Body of pancreas (tissue), 4 donors: ENCODE results near the gene ALDH1A3. TPM values are rescaled to one million over a fixed set of nuclear protein-coding genes. Genes with fewer than 3 reads are reported as not detected.

Experiments
- ATAC-seq: fragments of 150-250 bp; one replicate; pipeline ENCODE4 v1.9.1; 2016
- DNase-seq, 4 donors: peaks; one replicate each; pipeline ENCODE4 v3.0.0-alpha.2; 2019
- H3K27ac ChIP-seq, 4 donors: fragments of 200-600 bp; sonication (generic); 1 replicate in 3 of 4; 2 replicates in 1 of 4; pipeline versions ENCODE4 v1.5.1 to v1.6.1; 2016 to 2019; ENCODE audit warnings: mild to moderate bottlenecking in 1 of 4, mixed read lengths in 1 of 4, moderate library complexity in 1 of 4
- H3K27me3 ChIP-seq, 2 donors: fragments of 200-600 bp; sonication (generic); one replicate each; pipeline ENCODE4 v1.6.0; 2016; ENCODE audit warnings: mild to moderate bottlenecking in 1 of 2
- H3K36me3 ChIP-seq, 2 donors: fragments of 200-600 bp; sonication (generic); replicated peaks in 1 of 2; 2 replicates each; pipeline ENCODE4 v1.5.1; 2016; ENCODE audit warnings: low read depth in 2 of 2; ENCODE audit not compliant: insufficient read depth in 1 of 2
- H3K4me1 ChIP-seq: fragments of 200-600 bp; sonication (generic); one replicate; pipeline ENCODE4 v1.6.0; 2016
- H3K4me3 ChIP-seq, 2 donors: fragments of 200-600 bp; sonication (generic); 1 replicate in 1 of 2; 2 replicates in 1 of 2; pipeline ENCODE4 v1.5.1; 2016 to 2019
- H3K9me3 ChIP-seq, 3 donors: fragments of 200-600 bp; sonication (generic); 1 replicate in 2 of 3; 2 replicates in 1 of 3; pipeline ENCODE4 v1.5.1; 2016
- CTCF ChIP-seq, 7 experiments: fragments of 450-650 bp in 4 of 7; fragments of 200-600 bp in 3 of 7; sonication (generic) in 3 of 7; IDR thresholded peaks; one replicate each; pipeline ENCODE4 v1.5.1; 2016 to 2019; ENCODE audit warnings: antibody characterized with exemption in 7 of 7
- POLR2A ChIP-seq, 3 donors: fragments of 450-650 bp; IDR thresholded peaks; one replicate each; pipeline ENCODE4 v1.6.1; 2016; ENCODE audit warnings: antibody characterized with exemption in 3 of 3, mild to moderate bottlenecking in 2 of 3
- WGBS, 2 donors: methylation state at CpG; one replicate each; pipeline ENCODE4 v1.1.5; 2017; 5-methylcytosine and 5-hydroxymethylcytosine counted together
- intact Hi-C: fragments of 100-400 bp; cut with DNase I; formaldehyde crosslinking; loops from one replicate; pipeline ENCODE4 v1.15.1; 2023
- total RNA-seq, 2 donors: library from RNA; depleted of rRNA; stranded (reverse); fragments of >200 nt; gene quantifications; one replicate each; pipeline ENCODE4 v1.1.0, GENCODE V29; 2016

Gene ALDH1A3
- total RNA-seq, 2 donors from 2014 or later = 19.5 to 33.9 TPM

GRCh38 chr15:100885116-100885515 lies 5.5 kb downstream of the ALDH1A3 start:
- DNase-seq = no peak
- no peak overlapping the region for H3K27ac ChIP-seq
- H3K9me3 ChIP-seq = no peaks in the 10 kb centered on the region
- WGBS, 2 donors = 33 to 34% methylated on average over 8 of the region's 8 CpGs
- no peak overlapping the region for H3K4me3 ChIP-seq
- no peaks in the 10 kb centered on the region for H3K27me3 ChIP-seq
- intact Hi-C loops = no loop called here
- no peaks in the 10 kb centered on the region for H3K36me3 ChIP-seq
- TF ChIP-seq POLR2A (IDR thresholded peaks at IDR 0.05) (no peak), CTCF (IDR thresholded peaks at IDR 0.05) (no peak)
- peaks cover 18% of the 10 kb centered on the region for H3K4me1 ChIP-seq
- no peak for ATAC-seq

- no peak for DNase-seq
- H3K4me3 ChIP-seq = no peak overlapping the region
- H3K9me3 ChIP-seq = no peaks in the 10 kb centered on the region
- intact Hi-C loops = no loop called here
- no peaks in the 10 kb centered on the region for H3K27me3 ChIP-seq
- 75 to 85% methylated on average over 7 of the region's 7 CpGs for WGBS, 2 donors
- no peak for TF ChIP-seq POLR2A (IDR thresholded peaks at IDR 0.05)
- no peak for TF ChIP-seq CTCF (IDR thresholded peaks at IDR 0.05)
- no peak overlapping the region for H3K27ac ChIP-seq
- H3K4me1 ChIP-seq = peaks cover 11% of the 10 kb centered on the region
- no peak for ATAC-seq
- H3K36me3 ChIP-seq = no peaks in the 10 kb centered on the region
Observed at GRCh38 chr15:100885811-100886210, 6.2 kb downstream of the ALDH1A3 start.

GRCh38 chr15:100887211-100887913 lies 7.7 kb downstream of the ALDH1A3 start:
- TF ChIP-seq POLR2A (IDR thresholded peaks at IDR 0.05) (no peak), CTCF (IDR thresholded peaks at IDR 0.05) (no peak)
- ATAC-seq (no peak), DNase-seq (no peak)
- Histone ChIP-seq H3K36me3 (no peaks in the 10 kb centered on the region), H3K27ac (no peak overlapping the region), H3K4me1 (peaks cover 11% of the 10 kb centered on the region), H3K9me3 (no peaks in the 10 kb centered on the region), H3K4me3 (no peak overlapping the region), H3K27me3 (no peaks in the 10 kb centered on the region)
- intact Hi-C loops = no loop called here
- 75 to 77% methylated on average over 17 to 21 of the region's 22 CpGs for WGBS, 2 donors

GRCh38 chr15:100889385-100890050 lies 9.9 kb downstream of the ALDH1A3 start:
- Histone ChIP-seq H3K9me3 (no peaks in the 10 kb centered on the region), H3K27me3 (no peaks in the 10 kb centered on the region), H3K4me3 (no peak overlapping the region), H3K36me3 (no peaks in the 10 kb centered on the region), H3K27ac (peak overlapping the region in 2 of 4 donors; percentile 38 to 63), H3K4me1 (peaks cover 11% of the 10 kb centered on the region)
- 37 to 38% methylated on average over 15 to 20 of the region's 20 CpGs for WGBS, 2 donors
- peak; percentile 39 to 63 (median 58) for DNase-seq
- peak in 1 of 3 donors; percentile 19 for TF ChIP-seq POLR2A (IDR thresholded peaks at IDR 0.05)
- no peak for TF ChIP-seq CTCF (IDR thresholded peaks at IDR 0.05)
- intact Hi-C loops = no loop called here
- peak; percentile 81 for ATAC-seq
